HEK293T (cell line): ENCODE data around the gene TECR.
"Not testable (repeated sequence)": the region's sequence is repeated elsewhere in the genome, so short reads cannot be mapped to it uniquely, and the experiment has no call there.

Experiments
- CTCF ChIA-PET: fragments of 350-600 bp; formaldehyde crosslinking; extraction: SDS; loops from one replicate; lab custom pipeline; 2021; ENCODE audit warnings: antibody characterized with exemption, inconsistent platforms; lab: Yijun Ruan, JAX
- POLR2A ChIA-PET: fragments of 350-600 bp; formaldehyde crosslinking; extraction: SDS; loops from one replicate; lab custom pipeline; 2020; ENCODE audit warnings: antibody characterized with exemption, inconsistent platforms; lab: Yijun Ruan, JAX
- DNase-seq: peaks from one replicate; pipeline ENCODE4 v3.0.0; 2012; ENCODE audit warnings: mixed read lengths; ENCODE audit errors: extremely low spot score
- ARNT ChIP-seq: fragments of 450-650 bp; IDR thresholded peaks from 2 replicates; pipeline ENCODE4 v1.6.1; 2017; ENCODE audit warnings: mild to moderate bottlenecking
- BHLHE40 ChIP-seq: fragments of 450-650 bp; IDR thresholded peaks from 2 replicates; pipeline ENCODE4 v1.6.1; 2016; ENCODE audit warnings: mild to moderate bottlenecking, moderate library complexity, borderline replicate concordance
- CTBP1 ChIP-seq: fragments of 450-650 bp; IDR thresholded peaks from 2 replicates; pipeline ENCODE4 v1.6.1; 2016; ENCODE audit warnings: borderline replicate concordance
- ELF4 ChIP-seq: fragments of 450-650 bp; IDR thresholded peaks from 2 replicates; pipeline ENCODE4 v1.6.1; 2017; ENCODE audit warnings: antibody characterized with exemption
- FOXA1 ChIP-seq: fragments of 450-650 bp; IDR thresholded peaks from 2 replicates; pipeline ENCODE4 v1.6.1; 2016; ENCODE audit warnings: mild to moderate bottlenecking
- FOXK2 ChIP-seq: fragments of 450-650 bp; IDR thresholded peaks from 2 replicates; pipeline ENCODE4 v1.6.1; 2016; ENCODE audit warnings: mild to moderate bottlenecking
- FOXM1 ChIP-seq: fragments of 450-650 bp; IDR thresholded peaks from 2 replicates; pipeline ENCODE4 v1.6.1; 2017; ENCODE audit warnings: mild to moderate bottlenecking, borderline replicate concordance
- HDGF ChIP-seq: fragments of 450-650 bp; IDR thresholded peaks from 2 replicates; pipeline ENCODE4 v1.6.1; 2017; ENCODE audit warnings: antibody characterized with exemption, borderline replicate concordance
- L3MBTL2 ChIP-seq: fragments of 450-650 bp; conservative IDR thresholded peaks from 2 replicates; pipeline ENCODE4 v1.6.1; 2016; ENCODE audit warnings: mild to moderate bottlenecking
- LEF1 ChIP-seq: fragments of 450-650 bp; IDR thresholded peaks from 2 replicates; pipeline ENCODE4 v1.6.1; 2017; ENCODE audit warnings: mild to moderate bottlenecking, borderline replicate concordance
- NFRKB ChIP-seq: fragments of 450-650 bp; IDR thresholded peaks from 2 replicates; pipeline ENCODE4 v1.6.1; 2016; ENCODE audit warnings: mild to moderate bottlenecking, moderate library complexity
- SP1 ChIP-seq: fragments of 450-650 bp; IDR thresholded peaks from 2 replicates; pipeline ENCODE4 v1.6.1; 2017
- SUZ12 ChIP-seq: fragments of 450-650 bp; IDR thresholded peaks from 2 replicates; pipeline ENCODE4 v1.6.1; 2016; ENCODE audit warnings: mild to moderate bottlenecking
- TARDBP ChIP-seq: fragments of 450-650 bp; IDR thresholded peaks from 2 replicates; pipeline ENCODE4 v1.6.1; 2016
- ZNF384 ChIP-seq: fragments of 450-650 bp; IDR thresholded peaks from 2 replicates; pipeline ENCODE4 v1.6.1; 2016
- TF ChIP-seq, protein P1 (sequence below): fragments of 450-650 bp; IDR thresholded peaks from 2 replicates; pipeline ENCODE4 v1.6.1; 2016

Gene TECR

DNA sequence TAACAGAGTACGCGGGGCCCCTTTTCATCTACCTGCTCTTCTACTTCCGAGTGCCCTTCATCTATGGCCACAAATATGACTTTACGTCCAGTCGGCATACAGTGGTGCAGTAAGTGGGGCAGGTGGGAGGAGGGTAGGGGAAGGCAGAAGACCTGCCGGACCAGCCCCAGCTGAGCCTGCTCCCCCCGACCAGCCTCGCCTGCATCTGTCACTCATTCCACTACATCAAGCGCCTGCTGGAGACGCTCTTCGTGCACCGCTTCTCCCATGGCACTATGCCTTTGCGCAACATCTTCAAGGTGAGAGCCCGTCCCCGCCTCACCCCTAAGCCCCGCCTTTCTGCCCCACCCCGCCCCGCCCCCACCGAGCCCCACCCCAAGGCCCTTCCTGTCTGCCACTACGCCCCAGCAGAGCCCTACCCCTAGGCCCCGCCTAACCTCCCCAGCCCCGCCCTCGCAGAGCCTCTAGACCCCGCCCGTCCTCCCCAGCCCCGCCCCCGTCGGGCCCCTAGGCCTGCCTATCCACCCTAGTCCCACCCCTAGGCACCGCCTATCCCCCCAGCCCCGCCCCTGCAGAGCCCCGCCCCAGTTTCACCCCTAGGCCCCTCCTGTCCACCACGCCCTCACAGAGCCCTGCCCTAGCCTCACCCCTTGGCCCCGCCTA is 34.7 kb downstream of the TECR start:
- DNase-seq = peak; percentile 92
- TF ChIP-seq LEF1 (no peak), FOXM1 (no peak), TARDBP (no peak), NFRKB (no peak), CTBP1 (no peak)
- TF ChIP-seq, protein P1, sequence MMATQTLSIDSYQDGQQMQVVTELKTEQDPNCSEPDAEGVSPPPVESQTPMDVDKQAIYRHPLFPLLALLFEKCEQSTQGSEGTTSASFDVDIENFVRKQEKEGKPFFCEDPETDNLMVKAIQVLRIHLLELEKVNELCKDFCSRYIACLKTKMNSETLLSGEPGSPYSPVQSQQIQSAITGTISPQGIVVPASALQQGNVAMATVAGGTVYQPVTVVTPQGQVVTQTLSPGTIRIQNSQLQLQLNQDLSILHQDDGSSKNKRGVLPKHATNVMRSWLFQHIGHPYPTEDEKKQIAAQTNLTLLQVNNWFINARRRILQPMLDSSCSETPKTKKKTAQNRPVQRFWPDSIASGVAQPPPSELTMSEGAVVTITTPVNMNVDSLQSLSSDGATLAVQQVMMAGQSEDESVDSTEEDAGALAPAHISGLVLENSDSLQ = peak; percentile 42; the same call in 1 of the 2 replicates
- CTCF ChIA-PET = no interaction called here
- POLR2A ChIA-PET = no interaction called here

DNA sequence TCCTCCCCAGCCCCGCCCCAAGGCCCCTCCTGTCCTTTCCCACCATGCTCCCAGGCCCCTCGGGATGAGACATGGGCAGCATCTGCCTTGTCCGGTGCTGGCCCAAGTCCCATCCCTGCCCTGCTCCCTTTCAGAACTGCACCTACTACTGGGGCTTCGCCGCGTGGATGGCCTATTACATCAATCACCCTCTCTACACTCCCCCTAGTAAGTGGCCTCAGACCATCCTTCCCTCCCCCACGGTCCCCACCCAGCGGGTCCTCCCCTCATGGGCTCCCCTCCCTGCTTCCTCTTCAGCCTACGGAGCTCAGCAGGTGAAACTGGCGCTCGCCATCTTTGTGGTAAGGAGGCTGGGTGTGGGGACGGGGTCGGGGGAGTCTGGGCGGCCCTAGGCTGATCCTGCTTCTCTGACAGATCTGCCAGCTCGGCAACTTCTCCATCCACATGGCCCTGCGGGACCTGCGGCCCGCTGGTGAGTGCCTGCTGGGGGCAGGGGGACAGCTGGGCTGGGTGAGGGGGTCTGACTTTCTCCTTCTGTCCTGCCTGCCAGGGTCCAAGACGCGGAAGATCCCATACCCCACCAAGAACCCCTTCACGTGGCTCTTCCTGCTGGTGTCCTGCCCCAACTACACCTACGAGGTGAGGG is 35.4 kb downstream of the TECR start:
- POLR2A ChIA-PET, DNase-seq: not testable (repeated sequence)
- CTCF ChIA-PET = interaction anchor here (0.6 kb wide), 1 partner anchor 9 kb away, joined by 3 read pairs; no protein-coding TSS in a partner anchor

DNA sequence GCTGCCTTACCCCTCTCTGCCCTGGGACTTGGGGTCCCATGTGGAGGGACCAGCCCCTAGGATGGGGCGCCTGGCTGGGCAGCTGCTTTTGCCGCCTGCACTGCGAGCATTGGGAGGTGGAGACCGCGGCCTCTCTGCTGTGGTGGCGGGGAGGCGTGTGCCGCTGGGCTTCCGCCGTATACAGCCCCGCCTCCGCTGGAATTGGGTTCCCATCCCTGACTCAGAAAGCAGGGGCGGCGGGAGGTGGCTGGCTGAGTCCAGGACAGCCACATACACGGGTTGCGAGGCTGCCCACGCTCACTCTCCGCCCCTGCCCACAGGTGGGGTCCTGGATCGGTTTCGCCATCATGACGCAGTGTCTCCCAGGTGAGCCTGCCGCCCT is 35.9 kb downstream of the TECR start:
- no peak for TF ChIP-seq SP1
- TF ChIP-seq ZNF384 = no peak
- no peak for TF ChIP-seq NFRKB
- TF ChIP-seq FOXK2 = no peak
- no peak for TF ChIP-seq HDGF
- TF ChIP-seq ARNT = no peak
- TF ChIP-seq FOXM1 = no peak
- no peak for TF ChIP-seq L3MBTL2
- TF ChIP-seq TARDBP = no peak
- no peak for TF ChIP-seq FOXA1
- no peak for TF ChIP-seq ELF4
- TF ChIP-seq, protein P1 = no peak
- no peak for TF ChIP-seq SUZ12
- no peak for TF ChIP-seq CTBP1
- no peak for TF ChIP-seq LEF1
- TF ChIP-seq BHLHE40 = no peak
- ChIA-PET POLR2A (no interaction called here), CTCF (interaction anchor here (0.6 kb wide), 1 partner anchor 8 kb away, joined by 3 read pairs; no protein-coding TSS in a partner anchor)
- no peak for DNase-seq

DNA sequence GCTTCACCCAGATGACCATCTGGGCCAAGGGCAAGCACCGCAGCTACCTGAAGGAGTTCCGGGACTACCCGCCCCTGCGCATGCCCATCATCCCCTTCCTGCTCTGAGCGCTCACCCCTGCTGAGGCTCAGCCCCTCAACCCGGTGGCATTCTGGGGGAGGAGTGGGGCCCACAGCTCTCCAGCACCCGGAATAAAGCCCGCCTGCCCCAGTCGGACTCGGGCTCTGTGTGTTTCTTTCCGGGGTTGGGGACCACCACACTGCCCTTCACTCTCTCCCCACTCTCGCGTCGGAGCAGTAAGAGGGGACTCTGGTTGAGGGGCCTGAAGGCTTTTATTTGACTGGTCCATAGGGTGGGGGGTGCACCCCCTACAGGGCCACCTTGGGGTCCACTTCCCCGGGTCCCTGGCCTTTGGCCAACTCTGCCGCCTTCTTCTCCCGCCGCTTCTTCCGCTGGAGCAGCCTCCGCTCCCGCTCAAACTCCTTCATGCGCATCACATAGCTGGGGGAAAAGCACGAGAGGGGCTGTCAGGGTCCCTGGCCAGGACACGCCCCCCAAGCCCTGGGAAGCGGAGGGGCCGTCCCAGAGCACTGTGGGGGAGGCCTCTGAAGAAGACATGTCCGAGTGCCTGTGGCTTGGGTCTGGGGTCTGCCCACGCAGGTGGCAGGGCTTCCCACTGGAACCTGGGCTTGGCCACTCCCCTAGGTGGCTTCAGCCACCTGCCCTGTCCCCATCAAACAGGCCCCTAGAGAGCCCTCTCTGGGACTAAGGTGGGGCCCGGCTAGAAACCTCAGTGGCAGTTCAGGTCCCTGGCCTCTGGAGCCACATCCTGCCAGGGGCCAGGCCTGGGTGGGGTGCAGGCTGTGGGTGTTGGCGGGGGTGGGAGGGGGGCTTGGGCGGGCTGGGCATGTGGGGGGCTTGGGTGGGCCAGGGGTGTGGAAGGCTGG is 36.6 kb downstream of the TECR start:
- ChIA-PET POLR2A (no interaction called here), CTCF (no interaction called here)
- TF ChIP-seq L3MBTL2 (no peak), ARNT (no peak), CTBP1 (no peak), FOXM1 (no peak)
- no peak for DNase-seq

DNA sequence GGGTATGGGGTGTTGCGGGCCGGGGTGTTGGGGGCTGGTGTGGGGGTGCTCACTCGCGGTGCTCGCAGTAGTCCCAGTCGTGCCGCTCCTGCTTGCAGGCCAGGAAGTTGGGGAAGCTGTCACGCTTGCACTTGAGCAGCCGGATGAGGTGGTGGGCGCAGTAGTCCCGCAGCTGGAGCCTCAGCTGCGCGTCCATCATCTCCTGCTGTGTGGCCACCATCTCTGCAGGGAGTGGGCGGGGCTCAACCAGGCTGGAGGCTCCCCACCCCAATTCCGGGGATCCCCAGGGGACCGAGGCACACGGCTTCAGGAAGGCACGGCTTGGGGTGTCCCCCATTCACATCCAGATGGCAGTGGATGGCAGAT is 37.3 kb downstream of the TECR start:
- CTCF ChIA-PET = no interaction called here
- TF ChIP-seq ZNF384 = no peak
- no peak for TF ChIP-seq L3MBTL2
- POLR2A ChIA-PET = interaction anchor here (1.0 kb wide), 1 partner anchor 49 kb away, joined by 3 read pairs; the partner anchor contains the start of gene DNAJB1
- DNase-seq = no peak

DNA sequence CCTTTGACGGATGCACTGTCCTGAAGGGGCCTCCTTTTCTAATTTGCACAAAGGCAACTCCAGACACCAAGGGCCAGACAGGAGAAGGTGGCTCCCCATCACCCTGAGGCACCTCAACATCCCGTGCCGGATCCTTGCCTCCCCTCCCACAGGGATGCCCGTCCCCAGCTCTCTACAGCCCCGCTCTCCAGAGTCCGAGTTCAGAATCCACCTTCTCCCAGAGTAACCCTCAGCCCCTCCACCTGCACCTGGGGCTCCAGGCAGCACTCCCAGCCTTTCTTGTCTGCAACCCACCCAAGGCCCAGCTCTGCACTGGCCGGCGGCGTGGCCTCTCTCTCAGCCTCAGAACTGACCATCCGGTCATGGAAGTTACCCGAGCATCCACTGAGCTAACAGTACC is 37.7 kb downstream of the TECR start:
- ChIA-PET POLR2A (interaction anchor here (1.0 kb wide), 2 partner anchors 49 to 123 kb away, joined by 3 read pairs; partner anchors contain the start of genes DNAJB1 and ZNF333), CTCF (no interaction called here)
- DNase-seq = no peak
- TF ChIP-seq, protein P1 = no peak
- TF ChIP-seq TARDBP = no peak
- TF ChIP-seq FOXA1 = no peak
- no peak for TF ChIP-seq NFRKB
- TF ChIP-seq SUZ12 = no peak
- no peak for TF ChIP-seq L3MBTL2
- TF ChIP-seq HDGF = no peak
- TF ChIP-seq FOXK2 = no peak
- no peak for TF ChIP-seq ARNT
- TF ChIP-seq BHLHE40 = no peak
- no peak for TF ChIP-seq SP1
- TF ChIP-seq FOXM1 = no peak
- TF ChIP-seq ELF4 = no peak
- TF ChIP-seq LEF1 = no peak
- TF ChIP-seq CTBP1 = no peak
- TF ChIP-seq ZNF384 = no peak
